KG1 (cell line): ENCODE measurements around the gene ORC2.
"Not testable (repeated sequence)": the region's sequence is repeated elsewhere in the genome, so short reads cannot be mapped to it uniquely, and the experiment has no call there.

Experiments
- DNase-seq: peaks from one replicate; lab custom pipeline; 2025; lab: John Stamatoyannopoulos, UW

ORC2 gene

DNA sequence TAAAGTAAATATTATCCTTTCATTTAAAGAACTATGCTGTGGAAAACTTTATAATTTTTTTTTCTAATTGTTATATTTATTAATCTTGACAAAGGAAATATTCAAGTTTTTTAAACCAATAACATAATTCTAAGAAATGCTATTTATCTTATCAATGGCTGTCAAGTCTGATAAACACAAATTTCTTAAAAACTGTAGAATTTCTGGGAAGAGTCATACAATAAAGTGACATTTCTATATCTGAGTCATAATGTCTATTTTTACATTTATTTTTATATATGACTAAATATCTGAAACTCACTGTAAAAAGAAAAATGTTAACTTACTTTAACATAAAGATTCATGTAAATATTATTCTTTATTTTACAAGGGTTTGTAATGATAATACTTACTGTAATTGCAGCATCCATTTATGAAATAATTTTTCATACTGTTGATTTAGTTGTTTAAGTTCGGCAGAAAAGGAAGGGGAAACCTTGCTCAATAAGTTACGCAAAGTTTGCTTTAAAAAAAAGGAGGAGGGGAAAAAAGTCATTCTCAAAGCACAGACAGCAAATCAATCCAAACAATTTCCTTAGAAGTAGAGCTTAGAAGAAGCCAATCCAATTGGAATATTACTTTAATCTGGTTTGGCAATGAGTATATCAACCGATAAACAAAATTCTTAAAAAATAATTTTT, 32.4 kb downstream of the ORC2 start:
- DNase-seq, result no peak

DNA sequence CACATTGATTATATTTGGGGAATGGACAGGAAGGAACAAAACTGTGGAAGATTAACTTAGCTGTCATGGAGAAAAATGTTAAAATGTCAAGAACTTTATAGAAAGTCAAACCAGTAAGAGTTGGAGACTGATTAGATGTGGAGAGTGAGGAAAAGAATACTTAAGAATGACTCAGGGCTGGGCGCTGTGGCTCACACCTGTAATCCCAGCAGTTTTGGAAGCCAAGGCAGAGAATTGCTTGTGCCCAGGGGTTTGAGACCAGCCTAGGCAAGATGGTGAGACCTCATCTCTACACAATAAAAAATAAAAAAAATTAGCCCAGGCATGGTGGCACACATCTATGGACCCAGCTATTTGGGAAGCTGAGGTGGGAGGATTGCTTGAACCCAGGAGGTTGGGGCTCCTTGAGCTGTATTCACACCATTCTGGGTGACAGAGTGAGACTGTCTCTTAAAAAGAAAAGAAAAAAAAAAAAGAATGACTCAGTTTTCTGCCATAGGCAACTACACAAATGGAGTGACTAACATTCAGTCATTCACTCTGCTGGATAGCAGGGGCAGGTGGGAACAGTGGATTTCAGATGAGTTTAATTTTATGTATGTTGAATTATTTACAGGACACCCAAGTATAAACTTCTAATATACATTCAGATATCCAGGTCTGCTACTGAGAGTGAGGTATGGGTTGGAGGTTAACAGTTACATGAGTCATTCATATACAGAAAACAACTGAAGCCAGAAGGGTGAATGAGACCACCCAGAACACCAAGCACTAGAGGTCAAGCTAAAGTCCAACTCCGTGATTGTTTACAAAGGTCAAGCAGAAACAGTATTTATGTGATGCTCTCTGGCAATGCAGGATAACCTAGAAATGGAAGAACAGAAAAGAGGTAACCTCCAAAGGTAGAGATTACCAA, 33.9 kb downstream of the ORC2 start:
- DNase-seq, result no peak

DNA sequence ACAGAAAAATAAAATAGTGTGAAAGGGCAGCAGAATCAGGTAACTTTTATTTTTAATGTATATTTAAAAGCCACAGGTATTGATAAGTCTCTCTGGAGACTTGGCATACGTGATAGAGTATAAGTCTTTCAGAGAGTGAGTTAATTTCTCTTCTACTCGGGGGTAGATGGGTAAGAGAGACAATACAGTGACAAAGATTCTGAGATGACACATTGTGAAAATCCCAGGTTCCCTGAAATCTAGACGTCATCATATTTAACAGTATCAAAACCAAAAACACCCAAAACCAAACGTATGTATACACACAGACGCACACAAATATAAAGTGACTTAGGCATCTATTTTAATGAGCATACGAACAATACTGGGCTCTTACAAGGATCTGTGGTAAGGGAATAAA, 41.0 kb downstream of the ORC2 start:
- no peak for DNase-seq

DNA sequence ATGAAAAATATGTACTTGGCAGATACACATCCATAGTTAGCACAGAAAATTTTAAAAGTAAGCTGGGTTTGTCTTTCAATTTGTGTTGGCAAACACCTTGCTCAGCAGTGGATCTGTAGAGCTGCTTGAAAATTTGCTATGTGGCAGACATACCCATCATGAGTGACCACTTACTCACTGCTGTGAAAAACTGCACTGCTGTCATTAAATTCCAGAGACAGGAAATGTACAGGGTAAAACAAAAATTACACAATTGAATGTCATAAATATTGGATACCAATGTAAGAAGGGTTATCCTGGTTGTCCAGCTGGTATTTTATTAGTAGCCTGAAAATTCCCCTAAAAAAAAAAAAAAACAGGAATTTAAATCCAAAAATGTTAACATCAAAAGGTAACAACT, 49.8 kb downstream of the ORC2 start:
- DNase-seq, result no peak

DNA sequence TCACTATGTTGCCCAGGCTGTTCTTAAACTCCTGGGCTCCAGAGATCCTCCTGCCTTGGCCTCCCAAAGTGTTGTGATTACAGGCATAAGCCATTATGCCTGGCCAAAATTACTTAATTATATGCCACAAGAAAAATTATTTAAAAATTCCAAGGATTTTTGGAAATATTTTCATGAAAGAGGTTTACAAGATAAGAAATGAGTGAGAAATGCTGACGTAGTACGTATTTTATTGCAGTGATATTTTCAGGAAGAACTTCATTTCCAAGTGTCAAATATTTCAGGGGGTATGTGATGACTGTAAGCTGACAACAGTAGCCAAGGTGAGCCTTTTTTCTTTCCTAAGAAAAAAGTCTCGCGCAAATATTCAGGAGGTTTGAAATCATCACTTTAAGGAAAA, 53.5 kb downstream of the ORC2 start:
- DNase-seq, result no peak

DNA sequence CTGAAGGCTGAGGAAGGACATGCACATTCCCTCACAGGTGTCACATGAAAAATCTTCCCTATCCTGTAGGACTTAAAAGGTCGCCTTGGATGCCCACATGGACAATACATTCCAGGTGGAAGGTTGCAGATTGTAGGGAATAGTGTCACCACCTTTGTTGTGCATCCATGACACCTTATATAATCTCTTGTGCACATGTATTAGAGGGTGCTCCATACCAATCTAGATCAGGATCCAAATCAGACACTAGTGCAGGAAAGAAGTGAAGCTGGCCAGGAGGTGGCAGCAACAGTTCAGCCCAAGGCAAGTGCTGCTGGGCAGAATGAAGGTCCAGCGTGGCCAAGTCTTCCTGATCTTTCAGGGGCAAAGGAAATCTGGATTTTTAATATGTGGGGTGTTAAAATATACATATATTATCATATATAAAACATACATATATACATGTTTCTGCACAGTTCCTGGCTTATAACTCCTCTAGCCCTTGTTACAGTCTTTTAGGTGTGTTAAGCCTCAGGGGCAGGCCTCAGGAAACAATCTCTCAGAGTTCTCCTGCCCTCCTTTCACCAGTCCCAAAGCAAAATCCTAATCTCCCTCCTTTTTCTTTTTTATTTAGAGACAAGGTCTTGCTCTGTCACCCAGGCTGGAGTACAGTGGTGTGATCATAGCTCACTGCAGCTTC, 57.7 kb downstream of the ORC2 start:
- peak; percentile 33 for DNase-seq

DNA sequence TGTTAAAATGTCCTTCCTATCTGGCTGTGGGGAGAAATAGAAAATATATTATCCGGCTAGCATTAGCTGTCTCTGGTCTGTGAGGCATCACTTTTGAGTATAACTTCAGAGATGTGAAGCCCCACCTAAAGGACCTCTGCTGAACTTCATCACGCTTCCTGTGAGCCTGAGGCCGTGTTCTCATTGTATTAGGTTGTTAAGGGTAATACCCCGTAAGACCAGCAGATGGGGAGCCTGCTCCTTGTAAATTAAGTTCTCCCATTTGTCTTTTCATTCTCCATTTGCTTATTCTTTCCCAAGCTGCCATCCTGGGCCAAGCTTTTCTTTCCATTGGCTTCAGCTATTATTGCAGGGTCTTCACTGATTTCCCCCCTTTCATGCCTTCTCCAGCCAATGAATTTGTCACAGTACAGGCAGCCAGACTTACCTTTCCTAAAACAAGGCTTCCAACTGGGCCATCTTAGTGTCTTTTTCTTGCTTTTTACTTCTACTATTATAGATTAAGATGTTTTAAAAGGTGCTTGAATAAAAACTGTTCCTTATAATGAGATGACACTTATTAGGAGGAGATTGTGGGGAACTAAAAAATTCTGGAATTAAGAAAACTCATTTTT, 61.9 kb downstream of the ORC2 start:
- DNase-seq, result peak; percentile 81

DNA sequence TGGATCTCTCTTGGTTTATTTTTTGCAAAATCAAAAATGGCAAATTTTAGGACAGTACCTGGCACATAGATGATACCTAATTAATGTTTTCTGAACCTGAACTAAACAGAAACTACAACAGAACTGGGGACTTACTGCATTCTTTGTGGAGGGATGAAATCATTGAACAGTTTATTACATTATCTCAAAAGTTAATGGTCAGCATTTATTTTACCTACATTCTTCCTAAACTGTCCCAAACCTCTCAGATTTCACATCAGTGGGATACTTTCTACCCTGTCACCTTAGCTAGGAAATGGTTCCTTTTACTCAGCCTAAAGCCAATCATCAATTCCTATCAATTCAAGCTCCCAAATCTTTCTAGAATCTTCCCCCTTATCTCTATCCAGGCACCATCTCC, 64.0 kb downstream of the ORC2 start:
- DNase-seq, result no peak

DNA sequence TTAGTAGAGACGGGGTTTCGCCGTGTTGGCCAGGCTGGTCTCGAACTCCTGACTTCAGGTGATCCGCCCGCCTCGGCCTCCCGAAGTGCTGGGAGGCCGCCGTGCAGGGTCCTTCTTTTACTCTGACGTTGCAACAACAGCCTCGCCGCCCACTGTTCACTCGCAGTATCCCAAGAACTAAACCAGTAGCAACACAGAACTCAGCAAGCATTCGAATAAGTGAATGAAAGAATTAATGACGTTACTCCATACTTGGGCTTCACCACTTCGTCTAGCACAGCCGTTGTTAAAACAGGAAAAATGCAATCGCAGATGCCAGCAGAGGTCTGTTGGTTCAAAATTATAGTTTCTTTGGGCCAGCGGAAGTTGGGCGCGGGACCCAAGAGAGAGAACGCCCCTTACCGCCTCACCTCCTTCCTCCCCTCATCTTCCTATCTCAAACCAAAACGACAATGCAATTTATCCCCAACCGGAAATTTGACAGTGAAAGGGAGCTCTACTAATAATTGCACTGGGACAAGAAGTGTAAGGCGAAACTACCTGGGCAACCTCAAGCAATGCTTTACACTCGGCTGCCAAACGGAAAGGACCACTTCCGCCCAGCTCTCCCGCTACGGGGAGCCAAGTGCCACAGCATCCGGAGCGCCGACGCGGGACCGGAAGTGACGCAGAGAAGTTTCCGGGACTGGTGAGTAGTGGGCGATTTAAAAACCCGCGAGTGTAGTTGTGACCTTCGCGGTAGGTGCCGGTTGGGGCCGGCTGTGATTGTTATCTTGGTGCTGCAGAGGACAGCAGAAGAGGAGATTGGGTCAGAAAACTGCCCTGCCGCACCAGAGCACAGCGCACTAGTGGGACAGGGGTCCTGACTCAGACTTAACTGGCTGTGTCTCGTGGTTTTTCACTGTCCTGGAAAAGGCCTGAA, 74.5 kb downstream of the ORC2 start, which contains the start of the genes NIF3L1 and PPIL3:
NIF3L1 (plus strand) TSS at position 668 of the 922 bp plus-strand sequence. CDS start 2,573 bp downstream, outside the sequence.
PPIL3 (minus strand) TSS at position 374 of the 922 bp plus-strand sequence. CDS start 1,462 bp downstream, outside the sequence.
- DNase-seq, result peak; percentile 98

DNA sequence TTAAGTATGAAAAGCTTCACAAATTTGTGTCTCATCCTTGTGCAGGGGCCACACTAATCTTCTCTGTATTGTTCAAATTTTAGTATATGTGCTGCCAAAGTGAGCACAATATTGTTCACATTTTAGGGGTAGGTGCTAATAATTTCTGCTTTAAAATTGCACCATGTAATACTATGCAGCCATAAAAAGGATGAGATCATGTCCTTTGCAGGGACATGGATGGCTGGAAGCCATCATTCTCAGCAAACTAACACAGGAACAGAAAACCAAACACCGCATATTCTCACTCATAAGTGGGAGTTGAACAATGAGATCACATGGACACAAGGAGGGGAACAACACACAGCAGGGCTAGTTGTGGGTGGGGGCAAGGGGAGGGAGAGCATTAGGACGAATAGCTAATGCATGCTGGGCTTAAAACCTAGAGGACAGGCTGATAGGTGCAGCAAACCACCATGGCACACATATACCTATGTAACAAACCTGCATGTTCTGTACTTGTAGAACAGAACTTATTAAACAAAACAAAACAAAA, 81.7 kb downstream of the ORC2 start:
- not testable (repeated sequence) for DNase-seq

DNA sequence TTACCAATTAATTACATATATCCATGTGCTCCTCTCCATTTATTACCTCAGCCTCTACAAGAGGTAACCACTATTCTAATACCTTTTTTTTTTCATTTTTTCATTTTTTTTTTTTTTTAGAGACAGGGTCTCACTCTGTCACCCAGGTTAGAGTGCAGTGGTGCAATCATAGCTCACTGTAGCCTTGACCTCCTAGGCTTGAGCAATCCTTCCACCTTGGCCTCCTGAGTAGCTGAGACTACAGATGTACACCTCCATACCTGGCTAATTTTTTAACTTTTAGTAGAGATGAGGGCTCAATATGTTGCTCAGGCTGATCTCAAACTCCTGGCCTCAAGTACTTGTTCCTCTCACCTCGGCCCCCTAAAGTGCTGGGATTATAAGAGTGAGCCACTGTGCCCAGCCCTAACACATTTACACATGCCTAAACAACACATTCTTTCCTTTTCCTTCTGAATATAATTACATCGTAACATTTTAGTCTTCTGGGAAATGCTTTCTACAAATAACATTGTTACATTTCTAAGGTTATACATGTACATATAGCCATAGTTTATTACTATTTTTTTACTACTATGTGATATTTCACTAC, 85.1 kb downstream of the ORC2 start:
- DNase-seq, result no peak

DNA sequence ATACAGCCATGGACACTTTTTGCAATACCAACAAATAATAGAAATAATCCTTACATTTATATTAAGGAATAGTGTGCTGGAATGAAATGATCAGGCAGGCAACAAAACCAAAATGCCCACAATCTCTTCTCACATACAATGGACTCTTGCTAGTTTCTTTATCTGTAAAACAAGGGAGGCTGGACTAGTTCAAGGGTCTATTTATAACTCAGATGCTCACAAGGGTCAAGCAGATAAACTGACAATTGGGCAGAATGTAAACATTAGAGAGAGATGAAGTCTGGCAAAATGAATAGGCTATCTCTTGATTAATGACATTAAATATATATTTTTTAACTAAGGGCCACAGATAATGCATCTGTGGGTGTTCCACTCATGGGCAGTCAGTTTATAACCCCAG, 86.0 kb downstream of the ORC2 start:
- DNase-seq, result no peak

DNA sequence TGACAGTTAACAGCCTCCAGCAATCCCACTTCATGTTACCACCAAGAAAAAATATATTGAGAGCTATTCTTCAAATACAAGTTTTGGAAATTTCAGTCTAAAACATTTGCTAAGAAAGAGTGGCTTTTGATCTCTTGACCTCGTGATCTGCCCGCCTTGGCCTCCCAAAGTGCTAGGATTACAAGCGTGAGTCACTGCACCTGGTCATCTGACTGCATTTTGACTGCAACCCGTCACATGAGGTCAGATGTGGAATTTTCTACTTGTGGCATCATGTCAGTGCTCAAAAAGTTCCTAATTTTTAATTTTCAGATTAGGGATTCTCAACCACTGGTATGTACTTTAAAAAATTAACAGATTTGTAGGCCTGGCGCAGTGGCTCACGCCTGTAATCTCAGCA, 89.9 kb downstream of the ORC2 start:
- no peak for DNase-seq

DNA sequence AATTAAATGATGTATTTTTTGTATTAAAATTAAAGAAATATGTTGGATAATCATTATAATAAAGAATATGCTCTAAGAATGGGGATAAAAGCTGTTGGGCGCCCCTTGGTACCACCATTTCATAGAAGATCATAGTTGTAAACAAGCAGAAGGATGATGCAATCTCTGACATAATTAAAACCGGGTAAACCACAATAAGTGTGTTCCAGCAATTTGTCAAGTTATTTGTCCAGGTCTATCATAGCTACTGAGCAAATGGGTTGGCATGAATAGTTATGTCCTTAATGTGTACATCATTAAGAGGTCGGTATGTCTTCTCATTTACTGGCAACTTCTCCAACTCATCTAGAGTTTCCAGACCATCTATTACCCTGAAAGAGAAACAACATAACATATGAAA, 92.3 kb downstream of the ORC2 start:
- no peak for DNase-seq

DNA sequence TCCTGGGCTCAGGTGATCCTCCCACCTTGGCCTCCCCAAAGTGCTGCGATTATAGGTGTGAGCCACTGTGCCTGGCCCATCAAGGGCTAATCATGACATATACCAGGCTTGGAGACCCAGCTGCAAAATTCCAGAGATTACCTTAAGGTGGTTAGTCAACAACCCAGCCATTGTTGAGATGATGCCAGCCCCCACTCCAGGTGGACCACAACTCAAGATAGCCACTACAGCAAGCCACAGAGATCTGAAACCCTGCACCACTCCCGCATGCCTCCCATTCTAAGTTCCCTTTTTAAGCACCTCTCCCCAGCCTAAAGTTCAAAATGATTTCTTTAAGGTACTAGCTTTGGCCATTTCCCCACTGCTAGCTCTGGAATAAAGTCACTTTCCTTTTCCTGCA, 94.4 kb downstream of the ORC2 start:
- no peak for DNase-seq

DNA sequence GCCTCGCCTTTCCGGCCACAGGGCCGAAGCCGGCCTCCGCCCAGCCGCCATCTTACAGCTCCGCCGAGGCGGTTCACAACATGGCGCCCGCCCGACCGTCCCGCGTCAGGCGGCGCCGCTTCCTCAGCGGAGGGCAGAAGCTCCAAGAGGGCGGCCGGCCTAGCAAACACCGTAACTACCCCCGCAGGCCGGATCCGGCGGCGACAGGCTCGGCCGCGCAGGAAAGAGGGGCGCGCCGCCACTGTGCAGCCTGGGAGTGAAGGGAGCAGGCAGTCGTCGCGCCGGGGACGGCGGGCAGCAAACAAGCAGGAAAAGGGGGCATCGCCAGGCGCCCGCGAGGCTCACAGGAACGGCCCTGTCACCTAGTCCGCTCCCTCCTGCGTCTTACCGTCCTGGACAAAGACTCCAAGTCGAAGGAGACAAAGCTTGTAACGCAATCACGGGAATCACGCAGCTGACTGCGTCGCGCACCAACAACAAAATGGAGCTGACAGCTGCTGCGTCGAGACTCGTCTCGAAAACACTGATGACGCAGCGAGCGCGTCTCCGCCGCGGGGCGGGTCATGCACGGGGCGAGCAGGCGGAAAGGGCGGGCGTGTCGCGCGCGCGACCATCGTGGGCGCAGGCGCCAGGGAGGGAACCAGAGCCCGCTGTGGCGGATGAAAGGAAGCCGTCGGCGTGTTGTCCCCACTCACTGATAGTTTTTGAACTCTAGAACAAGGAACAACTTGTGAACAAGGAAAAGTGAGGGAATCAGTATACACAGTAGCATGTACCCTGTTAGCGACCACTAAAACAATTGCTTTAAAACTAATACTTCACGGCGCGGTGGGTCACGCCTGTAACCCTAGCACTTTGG, 99.1 kb downstream of the ORC2 start, which contains the start of gene CLK1:
CLK1 (minus strand) TSS at position 483 of the 859 bp plus-strand sequence. CDS start 2,796 bp downstream, outside the sequence.
- DNase-seq, result peak; percentile 88

DNA sequence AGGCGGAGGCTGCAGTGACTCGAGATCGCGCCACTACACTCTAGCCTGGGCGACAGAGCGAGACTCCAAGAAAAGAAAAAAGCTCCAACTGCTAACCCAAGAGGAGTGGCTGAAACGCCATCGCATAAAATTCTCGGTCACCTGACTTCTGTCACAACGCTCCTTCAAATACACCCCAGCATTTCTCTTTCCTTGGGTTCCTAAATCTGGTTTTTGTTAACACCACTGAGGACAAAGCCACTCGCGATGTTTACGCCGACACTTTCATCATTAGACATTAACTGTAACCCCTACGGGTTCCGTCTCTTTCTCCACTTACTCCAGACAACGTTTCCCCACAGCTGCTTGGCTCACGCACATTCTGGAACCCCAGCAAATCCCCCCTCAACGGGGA, 99.7 kb downstream of the ORC2 start:
- no peak for DNase-seq

DNA sequence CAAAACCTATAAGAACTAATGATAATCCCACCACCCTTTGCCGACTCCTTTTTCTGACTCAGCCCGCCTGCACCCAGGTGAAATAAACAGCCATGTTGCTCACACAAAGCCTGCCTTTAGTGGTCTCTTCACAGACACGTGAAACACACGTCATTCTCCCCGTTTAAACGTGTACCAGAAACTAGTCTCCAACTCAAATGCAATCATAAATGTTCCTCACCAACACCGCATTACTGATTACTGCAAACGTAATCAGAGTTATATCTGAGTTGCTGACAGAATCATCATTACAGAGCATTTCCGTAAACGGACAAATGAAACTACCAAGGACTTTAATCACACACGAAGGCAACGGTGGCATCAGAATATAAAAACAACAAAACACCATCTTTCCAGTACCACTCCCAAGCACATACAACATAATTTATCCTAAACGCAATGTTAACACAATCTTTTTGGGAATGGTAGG, 100.9 kb downstream of the ORC2 start:
- no peak for DNase-seq

DNA sequence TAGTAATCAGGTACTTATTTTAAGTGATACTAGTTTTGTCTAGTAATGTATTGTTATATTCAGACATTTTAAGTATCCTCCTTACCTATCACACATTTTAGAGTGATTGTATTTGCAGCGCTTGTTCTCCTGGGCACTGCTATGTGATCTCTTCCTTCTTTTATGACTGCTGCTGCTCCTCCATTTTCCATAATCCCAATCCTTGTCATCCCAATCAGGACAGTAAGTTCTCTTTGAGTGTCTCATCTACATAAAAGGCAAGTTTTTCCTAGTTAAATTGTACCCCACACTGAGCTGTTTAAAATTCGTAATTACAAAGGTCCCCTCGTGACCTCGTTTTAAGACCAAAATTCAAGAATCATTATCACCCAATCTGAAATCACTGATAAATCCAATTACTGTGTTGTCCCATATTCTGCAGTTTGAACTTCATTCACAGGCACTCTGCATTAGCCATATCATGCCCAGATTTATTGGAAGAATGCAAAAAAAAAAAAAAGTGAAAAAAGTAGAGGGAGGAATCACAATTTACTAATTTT, 101.8 kb downstream of the ORC2 start:
- DNase-seq, result no peak
